SU-DHL-6 (cell line): ENCODE results near the gene DRAXIN.

Experiments
- H2AFZ ChIP-seq: fragments of 200-600 bp; sonication (generic); 2 replicates; pipeline ENCODE4 v1.6.1; 2014; ENCODE audit warnings: low read depth, mild to moderate bottlenecking, moderate library complexity, mixed read lengths, antibody characterized with exemption, low read length; ENCODE audit not compliant: severe bottlenecking
- H3F3A ChIP-seq: fragments of 200-600 bp; shearing (Covaris generic); 2 replicates; pipeline ENCODE4 v1.6.0; 2016; ENCODE audit warnings: antibody characterized with exemption, mild to moderate bottlenecking; ENCODE audit not compliant: insufficient read depth
- H3K27ac ChIP-seq: fragments of 200-600 bp; sonication (generic); 2 replicates; pipeline ENCODE4 v1.5.1; 2016; ENCODE audit warnings: low read depth, mild to moderate bottlenecking, low read length, moderate library complexity, mixed read lengths
- H3K27me3 ChIP-seq: fragments of 200-600 bp; sonication (generic), shearing (Covaris generic); 2 replicates; pipeline ENCODE4 v1.6.0; 2014; ENCODE audit warnings: mild to moderate bottlenecking, low read length
- H3K36me3 ChIP-seq: fragments of 200-600 bp; sonication (generic); 2 replicates; pipeline ENCODE4 v1.6.1; 2014; ENCODE audit warnings: mild to moderate bottlenecking, low read length, mixed read lengths
- H3K4me2 ChIP-seq: fragments of 300-600, 200-600 bp; shearing (Covaris generic), sonication (generic); 2 replicates; pipeline ENCODE4 v1.6.0; 2014; ENCODE audit warnings: low read length, low read depth, mild to moderate bottlenecking; ENCODE audit not compliant: poor library complexity, severe bottlenecking
- H3K4me3 ChIP-seq: fragments of 200-600 bp; sonication (generic); 2 replicates; pipeline ENCODE4 v1.5.1; 2014; ENCODE audit warnings: antibody characterized with exemption, low read length, mild to moderate bottlenecking, mixed read lengths; ENCODE audit not compliant: insufficient read depth, poor library complexity, severe bottlenecking
- H3K79me2 ChIP-seq: fragments of 200-600 bp; sonication (generic); 2 replicates; pipeline ENCODE4 v1.6.1; 2014; ENCODE audit warnings: mild to moderate bottlenecking, low read length, moderate library complexity; ENCODE audit not compliant: insufficient read depth
- H3K9ac ChIP-seq: fragments of 200-600 bp; sonication (generic); 2 replicates; pipeline ENCODE4 v1.7.0; 2014; ENCODE audit warnings: mild to moderate bottlenecking, low read length
- H3K9me2 ChIP-seq: fragments of 200-600 bp; sonication (generic); replicated peaks from 2 replicates; pipeline ENCODE4 v1.6.1; 2014; ENCODE audit warnings: low read length; ENCODE audit not compliant: insufficient read depth
- H3K9me3 ChIP-seq: fragments of 200-600 bp; sonication (generic); 2 replicates; pipeline ENCODE4 v1.6.1; 2014; ENCODE audit warnings: low read length, mixed read lengths; ENCODE audit not compliant: insufficient read depth
- H4K20me1 ChIP-seq: fragments of 200-600 bp; sonication (generic); 2 replicates; pipeline ENCODE4 v1.6.1; 2014; ENCODE audit warnings: low read depth, mild to moderate bottlenecking, antibody characterized with exemption, low read length, moderate library complexity, mixed read lengths
- CTCF ChIP-seq: fragments of 200-600 bp; sonication (generic); IDR thresholded peaks from one replicate; pipeline ENCODE4 v1.5.1; 2017; ENCODE audit warnings: antibody characterized with exemption, mild to moderate bottlenecking, low read length, moderate library complexity; ENCODE audit not compliant: insufficient read depth, poor library complexity, severe bottlenecking
- EZH2phosphoT487 ChIP-seq: fragments of 200-600 bp; sonication (generic), shearing (Covaris generic); conservative IDR thresholded peaks from 2 replicates; pipeline ENCODE4 v1.6.1; 2018; ENCODE audit warnings: mild to moderate bottlenecking, antibody characterized with exemption, low read length, moderate library complexity, mixed read lengths

Gene DRAXIN

GRCh38 chr1:11685210-11685752 lies 6.2 kb upstream of the DRAXIN start:
- no peaks in the 10 kb centered on the region for H4K20me1 ChIP-seq
- H3K79me2 ChIP-seq: no peaks in the 10 kb centered on the region
- no peaks in the 10 kb centered on the region for H3K9me2 ChIP-seq
- no peaks in the 10 kb centered on the region for H3K27me3 ChIP-seq
- H2AFZ ChIP-seq: no peak overlapping the region
- no peaks in the 10 kb centered on the region for H3F3A ChIP-seq
- H3K27ac ChIP-seq: no peak overlapping the region
- H3K9me3 ChIP-seq: no peaks in the 10 kb centered on the region
- no peak for TF ChIP-seq EZH2phosphoT487
- H3K9ac ChIP-seq: no peak overlapping the region
- no peak overlapping the region for H3K4me2 ChIP-seq
- no peak overlapping the region for H3K4me3 ChIP-seq
- H3K36me3 ChIP-seq: no peaks in the 10 kb centered on the region

GRCh38 chr1:11688506-11688905 lies 3.0 kb upstream of the DRAXIN start:
- H3K9me2 ChIP-seq: no peaks in the 10 kb centered on the region
- no peaks in the 10 kb centered on the region for H3F3A ChIP-seq
- H3K9me3 ChIP-seq: no peaks in the 10 kb centered on the region
- H3K9ac ChIP-seq: no peak overlapping the region
- H3K79me2 ChIP-seq: no peaks in the 10 kb centered on the region
- H3K4me2 ChIP-seq: no peak overlapping the region
- TF ChIP-seq CTCF: no peak
- TF ChIP-seq EZH2phosphoT487: no peak
- H2AFZ ChIP-seq: no peak overlapping the region
- no peaks in the 10 kb centered on the region for H4K20me1 ChIP-seq
- H3K36me3 ChIP-seq: no peaks in the 10 kb centered on the region
- no peak overlapping the region for H3K27ac ChIP-seq
- no peaks in the 10 kb centered on the region for H3K27me3 ChIP-seq
- no peak overlapping the region for H3K4me3 ChIP-seq

GRCh38 chr1:11690397-11691301 lies 861 bp upstream of the DRAXIN start:
- Histone ChIP-seq H3K9ac (no peak overlapping the region), H3K9me2 (no peaks in the 10 kb centered on the region), H3K27ac (no peak overlapping the region), H3K4me3 (no peak overlapping the region), H3K36me3 (no peaks in the 10 kb centered on the region), H4K20me1 (no peaks in the 10 kb centered on the region), H3F3A (no peaks in the 10 kb centered on the region), H3K27me3 (no peaks in the 10 kb centered on the region), H2AFZ (no peak overlapping the region), H3K9me3 (no peaks in the 10 kb centered on the region), H3K79me2 (no peaks in the 10 kb centered on the region), H3K4me2 (no peak overlapping the region)
- TF ChIP-seq EZH2phosphoT487: no peak
- no peak for TF ChIP-seq CTCF
